Activated naive CD8-positive, alpha-beta T cell treated with anti-CD3 and anti-CD28 coated beads for 36 hours (primary cell): Measurements from ENCODE around the gene SHB. TPM values are rescaled to one million over a fixed set of nuclear protein-coding genes. Genes with fewer than 3 reads are reported as not detected.
"Not testable (repeated sequence)": the region's sequence is repeated elsewhere in the genome, so short reads cannot be mapped to it uniquely, and the experiment has no call there.

Experiments
- DNase-seq: peaks from one replicate; pipeline ENCODE4 v3.0.0; 2021
- H3K27ac Mint-ChIP-seq: one replicate; pipeline ENCODE4 v1.8.0; 2022; ENCODE audit warnings: mild to moderate bottlenecking, moderate library complexity, mixed read lengths
- H3K27me3 Mint-ChIP-seq: one replicate; pipeline ENCODE4 v1.8.0; 2022; ENCODE audit warnings: mild to moderate bottlenecking, mixed read lengths
- H3K36me3 Mint-ChIP-seq: one replicate; pipeline ENCODE4 v1.8.0; 2021; ENCODE audit warnings: mild to moderate bottlenecking, mixed read lengths
- H3K4me1 Mint-ChIP-seq: one replicate; pipeline ENCODE4 v1.8.0; 2021; ENCODE audit warnings: mixed read lengths
- H3K4me3 Mint-ChIP-seq: one replicate; pipeline ENCODE4 v1.8.0; 2022; ENCODE audit warnings: mild to moderate bottlenecking, moderate library complexity, mixed read lengths
- H3K9me3 Mint-ChIP-seq: one replicate; pipeline ENCODE4 v1.8.0; 2022; ENCODE audit warnings: mixed read lengths
- total RNA-seq, 2 experiments: library from RNA; stranded (reverse); gene quantifications; one replicate each; pipeline ENCODE4 v1.2.3, GENCODE V29; 2021

Gene SHB
- total RNA-seq, 2 experiments from 2014 or later, result 1.2 to 1.8 TPM

DNA sequence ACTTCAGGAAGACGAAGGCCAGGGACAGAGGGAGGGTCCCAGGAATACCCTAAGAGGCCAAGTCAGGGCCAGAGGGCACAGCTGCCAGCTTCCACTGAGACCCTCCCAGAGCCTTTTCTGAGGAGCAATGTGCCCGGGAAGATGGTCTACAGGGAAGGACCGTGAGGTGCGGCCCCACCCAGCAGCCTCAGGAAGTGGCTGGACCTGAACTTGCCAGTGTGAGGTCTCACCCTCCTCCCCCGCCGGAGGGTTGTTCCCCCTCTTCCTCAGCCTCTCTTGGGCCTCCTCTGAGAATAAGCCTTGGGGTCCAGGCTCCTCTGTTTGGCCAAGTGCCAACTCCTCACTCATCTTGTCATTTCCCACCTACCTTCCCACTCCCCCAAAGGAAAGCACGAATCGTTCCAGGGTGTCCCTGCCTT is 151.7 kb downstream of the SHB start:
- H3K9me3 Mint-ChIP-seq, result no peaks in the 10 kb centered on the region
- no peaks in the 10 kb centered on the region for H3K27me3 Mint-ChIP-seq
- H3K4me1 Mint-ChIP-seq, result no peaks in the 10 kb centered on the region
- no peak overlapping the region for H3K27ac Mint-ChIP-seq
- no peak for DNase-seq
- H3K36me3 Mint-ChIP-seq, result no peaks in the 10 kb centered on the region
- H3K4me3 Mint-ChIP-seq, result no peak overlapping the region

DNA sequence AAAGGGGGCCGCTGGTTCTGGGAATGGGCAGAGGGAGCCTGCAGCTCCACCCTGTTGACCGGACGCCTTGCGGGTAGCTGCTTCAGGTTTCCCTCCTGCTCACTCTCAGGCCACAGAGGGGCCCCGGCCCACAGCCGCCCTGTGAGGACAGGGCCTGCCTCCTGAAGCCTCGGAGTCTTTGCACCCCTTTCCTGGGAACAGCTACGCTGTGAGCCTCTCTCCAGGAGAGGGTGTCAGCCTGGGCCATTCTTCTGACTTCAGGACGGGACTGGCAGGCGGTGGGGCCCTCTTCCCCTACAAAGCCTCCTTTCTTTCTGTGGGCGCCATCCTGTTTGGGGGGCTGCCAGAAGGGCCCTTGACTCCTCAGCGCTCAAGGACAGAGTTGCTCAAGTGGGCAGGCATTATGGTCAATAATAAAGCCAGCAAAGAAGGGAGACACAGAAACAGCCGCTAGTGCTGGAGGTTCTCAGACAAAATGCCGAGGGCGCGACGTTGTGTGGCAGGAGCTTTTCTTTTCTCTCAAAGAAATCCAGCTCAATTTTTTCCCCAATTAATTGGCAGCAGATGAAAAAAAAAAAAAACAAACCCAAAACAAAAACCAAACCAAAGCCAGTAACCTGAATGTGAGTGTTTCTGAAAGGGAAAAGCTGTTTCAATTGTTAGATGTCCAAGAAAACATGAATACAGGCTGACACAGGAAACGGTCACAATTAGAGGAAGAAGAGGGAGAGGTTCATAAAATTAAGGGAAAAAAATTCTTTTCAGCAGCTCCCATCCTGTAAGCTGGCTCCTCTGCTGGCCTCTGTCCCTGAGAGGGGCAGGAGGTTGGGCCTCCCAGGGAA is 152.3 kb downstream of the SHB start:
- no peak for DNase-seq
- H3K9me3 Mint-ChIP-seq, result no peaks in the 10 kb centered on the region
- H3K27me3 Mint-ChIP-seq, result no peaks in the 10 kb centered on the region
- H3K4me3 Mint-ChIP-seq, result no peak overlapping the region
- H3K36me3 Mint-ChIP-seq, result no peaks in the 10 kb centered on the region
- H3K27ac Mint-ChIP-seq, result no peak overlapping the region
- H3K4me1 Mint-ChIP-seq, result no peaks in the 10 kb centered on the region

- no peak overlapping the region for H3K4me3 Mint-ChIP-seq
- H3K4me1 Mint-ChIP-seq, result no peaks in the 10 kb centered on the region
- no peaks in the 10 kb centered on the region for H3K27me3 Mint-ChIP-seq
- DNase-seq, result no peak
- H3K36me3 Mint-ChIP-seq, result no peaks in the 10 kb centered on the region
- no peaks in the 10 kb centered on the region for H3K9me3 Mint-ChIP-seq
- no peak overlapping the region for H3K27ac Mint-ChIP-seq
Observed at GRCh38 chr9:37915911-37916470, 153.0 kb downstream of the SHB start.

- no peak for DNase-seq
- Mint-ChIP-seq H3K4me3 (no peak overlapping the region), H3K27ac (no peak overlapping the region), H3K36me3 (no peaks in the 10 kb centered on the region), H3K27me3 (no peaks in the 10 kb centered on the region), H3K4me1 (no peaks in the 10 kb centered on the region), H3K9me3 (no peaks in the 10 kb centered on the region)
Observed at GRCh38 chr9:37914701-37915358, 154.2 kb downstream of the SHB start.

- Mint-ChIP-seq H3K4me1 (no peaks in the 10 kb centered on the region), H3K9me3 (no peaks in the 10 kb centered on the region), H3K4me3 (no peak overlapping the region)
Observed at GRCh38 chr9:37914154-37914551, 154.9 kb downstream of the SHB start.

DNA sequence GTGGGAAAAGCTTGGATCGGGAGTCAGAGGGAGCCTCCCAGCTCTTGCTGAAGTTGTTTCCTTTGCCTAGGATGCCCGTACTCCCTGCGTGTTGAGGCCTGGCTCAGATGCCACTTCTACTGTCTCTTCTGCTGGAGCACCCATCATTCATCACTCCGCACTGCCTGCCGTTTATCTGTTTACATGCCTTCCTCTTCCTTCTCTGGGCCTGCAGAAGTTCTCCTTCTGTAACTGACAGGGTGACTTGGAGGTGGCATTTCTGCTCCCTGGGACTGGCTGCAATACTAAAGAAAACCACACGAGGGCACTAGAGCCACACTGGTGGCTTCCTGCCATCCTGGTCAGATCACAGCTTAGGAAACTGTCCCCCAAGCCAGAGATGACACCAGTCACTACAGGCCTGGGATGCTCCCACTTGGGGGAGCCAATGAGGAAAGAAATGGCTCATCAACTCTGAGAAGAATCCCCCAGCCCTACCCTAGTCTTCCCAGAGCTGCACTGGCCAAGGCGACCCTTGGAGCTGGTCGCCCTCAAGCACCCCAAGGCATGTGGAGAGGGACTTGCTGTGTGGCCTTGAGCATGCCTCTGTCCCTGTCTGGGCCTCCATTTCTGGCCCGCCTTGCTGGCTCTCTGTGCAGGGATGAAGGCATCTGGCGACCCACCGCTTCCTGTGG is 155.4 kb downstream of the SHB start:
- Mint-ChIP-seq H3K9me3 (no peaks in the 10 kb centered on the region), H3K4me3 (no peak overlapping the region), H3K4me1 (no peaks in the 10 kb centered on the region), H3K27me3 (no peaks in the 10 kb centered on the region), H3K36me3 (no peaks in the 10 kb centered on the region), H3K27ac (no peak overlapping the region)
- DNase-seq, result peak; percentile 68

More at GRCh38 chr9:37914154-37914551, 154.9 kb downstream of the SHB start:
- Mint-ChIP-seq H3K36me3 (no peaks in the 10 kb centered on the region), H3K27ac (no peak overlapping the region), H3K27me3 (no peaks in the 10 kb centered on the region)
- no peak for DNase-seq

DNA sequence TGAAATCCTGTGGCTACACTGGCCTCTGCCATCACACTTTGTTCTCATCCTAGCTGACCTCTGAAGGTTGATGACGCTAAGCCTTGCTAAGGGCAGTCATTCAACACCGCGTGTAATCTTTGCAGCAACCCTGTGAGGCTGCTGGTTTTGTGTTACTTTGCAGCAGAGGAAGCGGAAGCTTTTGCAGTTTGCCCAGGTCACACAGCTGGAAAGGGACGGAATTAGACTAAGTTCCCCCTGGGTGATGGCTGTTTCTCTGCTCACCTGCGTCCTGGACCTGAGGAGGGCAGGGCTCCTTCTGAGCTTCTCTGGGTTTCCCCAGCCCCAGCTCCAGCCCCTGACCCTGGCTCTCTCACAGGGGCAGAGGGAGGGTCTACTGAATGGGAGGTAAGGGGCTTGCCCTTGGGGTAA is 157.8 kb downstream of the SHB start:
- Mint-ChIP-seq H3K9me3 (no peaks in the 10 kb centered on the region), H3K27ac (no peak overlapping the region), H3K27me3 (no peaks in the 10 kb centered on the region), H3K36me3 (no peaks in the 10 kb centered on the region), H3K4me1 (peaks cover 3% of the 10 kb centered on the region), H3K4me3 (no peak overlapping the region)
- DNase-seq, result no peak

DNA sequence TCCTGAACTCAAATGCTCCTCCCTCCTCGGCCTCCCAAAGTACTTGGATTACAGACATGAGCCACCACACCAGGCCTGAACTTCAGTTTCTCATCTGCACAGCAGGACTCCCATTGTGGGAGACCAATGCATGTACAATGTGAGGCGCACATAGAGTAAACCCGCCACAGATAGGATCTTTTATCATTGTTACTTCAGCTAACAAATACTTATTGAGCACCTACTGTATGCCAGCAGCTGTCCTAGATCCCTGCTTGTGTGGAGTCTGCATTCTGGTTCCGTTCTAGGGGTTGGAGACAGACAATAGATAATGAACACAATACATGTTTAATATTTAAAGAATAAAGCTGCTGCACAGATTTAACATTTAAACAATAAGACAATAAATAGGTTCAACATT is 158.8 kb downstream of the SHB start:
- no peak overlapping the region for H3K4me3 Mint-ChIP-seq

GRCh38 chr9:37909836-37910235 is 159.2 kb downstream of the SHB start:
- not testable (repeated sequence) for H3K4me1 Mint-ChIP-seq, H3K36me3 Mint-ChIP-seq, DNase-seq, H3K27me3 Mint-ChIP-seq, H3K4me3 Mint-ChIP-seq, H3K27ac Mint-ChIP-seq, H3K9me3 Mint-ChIP-seq

More for the DNA sequence above, 158.8 kb downstream of the SHB start:
- Mint-ChIP-seq H3K36me3 (no peaks in the 10 kb centered on the region), H3K4me1 (peaks cover 3% of the 10 kb centered on the region), H3K27ac (no peak overlapping the region), H3K27me3 (no peaks in the 10 kb centered on the region), H3K9me3 (no peaks in the 10 kb centered on the region)
- no peak for DNase-seq

DNA sequence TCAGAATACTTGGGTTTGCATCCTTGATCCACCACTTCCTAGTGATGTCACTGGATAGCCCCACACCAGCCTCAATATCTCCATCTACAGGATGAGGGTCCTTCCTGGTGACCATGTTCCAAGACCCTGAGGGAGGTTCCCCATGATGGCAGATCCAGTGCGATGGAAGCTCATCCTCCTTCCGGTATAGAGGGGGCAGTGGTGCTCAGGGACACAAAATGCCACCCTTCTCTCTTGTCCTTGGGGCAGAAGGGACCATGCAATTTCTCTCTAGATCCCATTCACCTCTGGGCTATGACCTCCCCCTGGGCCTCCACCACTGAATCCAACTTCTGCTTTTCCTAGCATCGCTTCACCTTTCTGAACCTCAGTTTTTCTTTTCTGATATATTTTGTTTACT is 159.7 kb downstream of the SHB start:
- Mint-ChIP-seq H3K4me1 (peaks cover 8% of the 10 kb centered on the region), H3K9me3 (no peaks in the 10 kb centered on the region), H3K27me3 (no peaks in the 10 kb centered on the region), H3K27ac (no peak overlapping the region), H3K4me3 (no peak overlapping the region), H3K36me3 (no peaks in the 10 kb centered on the region)
- no peak for DNase-seq

DNA sequence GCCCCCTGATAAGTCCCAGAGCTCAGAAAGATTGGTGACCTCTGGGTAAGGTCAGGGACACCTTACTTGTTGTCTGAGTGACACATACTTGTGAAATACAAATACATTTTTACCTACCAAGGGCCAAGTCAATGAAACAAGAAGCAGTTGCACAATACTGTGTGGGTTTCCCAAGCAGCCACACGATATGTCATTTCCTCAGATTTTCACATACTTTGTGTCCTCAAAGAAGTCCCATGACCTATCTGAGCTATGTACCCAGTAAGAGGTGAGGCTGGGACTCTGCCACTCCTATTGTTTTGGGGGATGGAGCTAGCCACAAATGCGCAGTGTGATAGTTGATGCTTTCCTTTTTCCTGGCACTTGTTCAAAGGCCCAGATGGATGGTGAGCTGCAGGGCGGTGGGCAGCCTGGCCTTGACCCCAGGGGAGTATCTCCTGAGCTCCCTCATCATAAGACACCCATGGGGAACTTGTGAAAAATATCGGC is 160.3 kb downstream of the SHB start:
- Mint-ChIP-seq H3K27ac (no peak overlapping the region), H3K27me3 (no peaks in the 10 kb centered on the region), H3K36me3 (no peaks in the 10 kb centered on the region), H3K4me1 (peaks cover 8% of the 10 kb centered on the region), H3K4me3 (no peak overlapping the region), H3K9me3 (no peaks in the 10 kb centered on the region)
- DNase-seq, result no peak

DNA sequence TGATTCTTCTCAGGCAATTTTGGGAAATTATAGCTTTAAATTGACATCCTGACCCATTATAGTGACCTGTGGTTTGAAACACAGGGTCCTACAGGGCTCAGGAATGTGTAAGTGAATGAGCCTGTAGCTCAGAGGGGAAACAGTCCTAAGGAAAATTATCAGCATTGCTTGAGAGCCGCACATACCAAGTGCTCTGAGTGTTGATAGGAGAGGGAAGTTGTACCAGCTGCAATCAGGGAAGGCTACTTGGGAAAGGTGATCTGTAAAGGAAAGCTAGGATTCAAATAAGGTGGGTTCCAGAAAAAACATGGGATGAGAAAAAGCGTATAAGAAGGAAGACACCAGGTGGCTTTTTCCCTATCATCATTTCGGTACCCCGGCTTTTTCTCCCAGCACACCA is 160.7 kb downstream of the SHB start:
- Mint-ChIP-seq H3K27me3 (no peaks in the 10 kb centered on the region), H3K4me3 (no peak overlapping the region), H3K36me3 (no peaks in the 10 kb centered on the region), H3K27ac (no peak overlapping the region), H3K9me3 (no peaks in the 10 kb centered on the region), H3K4me1 (peaks cover 8% of the 10 kb centered on the region)
- no peak for DNase-seq

- H3K9me3 Mint-ChIP-seq, result no peaks in the 10 kb centered on the region
- H3K4me1 Mint-ChIP-seq, result peaks cover 17% of the 10 kb centered on the region
- no peaks in the 10 kb centered on the region for H3K27me3 Mint-ChIP-seq
- H3K36me3 Mint-ChIP-seq, result no peaks in the 10 kb centered on the region
- DNase-seq, result no peak
- no peak overlapping the region for H3K4me3 Mint-ChIP-seq
- H3K27ac Mint-ChIP-seq, result no peak overlapping the region
Observed at GRCh38 chr9:37906312-37907239, 162.5 kb downstream of the SHB start.

DNA sequence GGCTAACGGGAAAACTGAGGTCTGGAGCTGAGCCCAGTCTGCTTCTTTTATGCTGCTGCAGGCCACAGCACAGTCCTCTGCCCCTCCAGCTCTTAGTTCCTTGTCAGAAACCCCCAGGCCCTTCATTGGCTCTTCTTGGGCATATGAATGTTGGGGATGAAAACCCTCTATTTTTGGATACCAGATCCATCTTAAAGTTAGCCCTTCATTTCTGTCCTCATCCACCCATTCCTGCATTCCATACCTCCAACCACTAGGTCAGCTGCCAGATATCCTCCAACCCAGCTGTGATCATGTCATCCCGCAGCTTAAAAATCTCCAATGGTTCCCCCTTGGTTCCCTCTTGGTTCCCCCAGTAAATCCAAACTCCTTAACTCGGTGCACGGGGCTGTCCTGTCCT is 163.3 kb downstream of the SHB start:
- H3K27ac Mint-ChIP-seq, result no peak overlapping the region
- DNase-seq, result no peak

More for the DNA sequence above, 163.3 kb downstream of the SHB start:
- no peaks in the 10 kb centered on the region for H3K27me3 Mint-ChIP-seq
- peaks cover under 1% of the 10 kb centered on the region for H3K36me3 Mint-ChIP-seq
- peaks cover 19% of the 10 kb centered on the region for H3K4me1 Mint-ChIP-seq
- no peak overlapping the region for H3K4me3 Mint-ChIP-seq
- H3K9me3 Mint-ChIP-seq, result no peaks in the 10 kb centered on the region
